Keratinocyte (primary cell): Measurements from ENCODE around the gene ROPN1. TPM values are rescaled to one million over a fixed set of nuclear protein-coding genes. Genes with fewer than 3 reads are reported as not detected.

Experiments
- DNase-seq: peaks from one replicate; pipeline ENCODE4 v3.0.0-alpha.2; 2011; ENCODE audit warnings: low read depth, missing footprints, low spot score
- FAIRE-seq: peaks from 2 replicates; lab custom pipeline; 2011; peaks lifted over from hg19 to GRCh38; lab: Jason Lieb, UNC
- H2AFZ ChIP-seq: 2 replicates; pipeline ENCODE4 v1.6.0; 2012; ENCODE audit warnings: low read length, control low read depth, inconsistent platforms; ENCODE audit not compliant: control insufficient read depth
- H3K27ac ChIP-seq: 2 replicates; pipeline ENCODE4 v1.5.1; 2011; ENCODE audit warnings: low read length; ENCODE audit not compliant: control insufficient read depth, insufficient read depth
- H3K27me3 ChIP-seq: 3 replicates; pipeline ENCODE4 v1.6.0; 2011; ENCODE audit warnings: low read length; ENCODE audit not compliant: control insufficient read depth, insufficient read depth; ENCODE audit errors: extremely low read depth
- H3K36me3 ChIP-seq, 2 experiments: 2 replicates in 1 of 2; 3 replicates in 1 of 2; pipeline ENCODE4 v1.5.1; 2011; ENCODE audit warnings: low read length in 2 of 2, mild to moderate bottlenecking in 1 of 2; ENCODE audit not compliant: control insufficient read depth in 2 of 2, insufficient read depth in 2 of 2; ENCODE audit errors: extremely low read depth in 1 of 2
- H3K4me1 ChIP-seq: 3 replicates; pipeline ENCODE4 v1.5.1; 2011; ENCODE audit warnings: low read length; ENCODE audit not compliant: control insufficient read depth, insufficient read depth; ENCODE audit errors: extremely low read depth
- H3K4me2 ChIP-seq: 3 replicates; pipeline ENCODE4 v1.6.0; 2011; ENCODE audit warnings: low read depth, low read length; ENCODE audit not compliant: control insufficient read depth, insufficient read depth; ENCODE audit errors: extremely low read depth
- H3K4me3 ChIP-seq, 3 experiments: fragments of 200-600 bp in 1 of 3; sonication (generic) in 1 of 3; 2 replicates in 2 of 3; 3 replicates in 1 of 3; pipeline ENCODE4 v1.5.1; 2011 to 2016; ENCODE audit warnings: low read length in 3 of 3, mild to moderate bottlenecking in 3 of 3, control low read depth in 2 of 3, inconsistent platforms in 1 of 3, low read depth in 1 of 3, mixed read lengths in 1 of 3, mixed run types in 1 of 3, moderate library complexity in 1 of 3; ENCODE audit not compliant: control insufficient read depth in 2 of 3, insufficient read depth in 2 of 3; ENCODE audit errors: extremely low read depth in 1 of 3
- H3K79me2 ChIP-seq: 2 replicates; pipeline ENCODE4 v1.6.0; 2012; ENCODE audit warnings: low read length; ENCODE audit not compliant: control insufficient read depth, insufficient read depth
- H3K9ac ChIP-seq: 3 replicates; pipeline ENCODE4 v1.6.0; 2011; ENCODE audit warnings: low read length; ENCODE audit not compliant: control insufficient read depth, insufficient read depth; ENCODE audit errors: extremely low read depth
- H3K9me1 ChIP-seq: 3 replicates; pipeline ENCODE4 v1.6.0; 2011; ENCODE audit warnings: low read length; ENCODE audit not compliant: control insufficient read depth, insufficient read depth; ENCODE audit errors: extremely low read depth
- H3K9me3 ChIP-seq: 2 replicates; pipeline ENCODE4 v1.5.1; 2012; ENCODE audit warnings: low read depth, low read length; ENCODE audit not compliant: control insufficient read depth
- H4K20me1 ChIP-seq: 3 replicates; pipeline ENCODE4 v1.6.0; 2011; ENCODE audit warnings: low read length; ENCODE audit not compliant: control insufficient read depth, insufficient read depth; ENCODE audit errors: extremely low read depth
- CTCF ChIP-seq, 3 experiments: IDR thresholded peaks in 1 of 3; conservative IDR thresholded peaks in 1 of 3; optimal IDR thresholded peaks in 1 of 3; 2 replicates in 2 of 3; 3 replicates in 1 of 3; pipeline versions ENCODE3 to v1.5.1; 2011; ENCODE audit warnings: low read length in 3 of 3, mild to moderate bottlenecking in 3 of 3, moderate library complexity in 2 of 3, control low read depth in 1 of 3, inconsistent platforms in 1 of 3; ENCODE audit not compliant: insufficient read depth in 2 of 3; ENCODE audit errors: extremely low read depth in 1 of 3
- EZH2 ChIP-seq: IDR thresholded peaks from one replicate; pipeline ENCODE4 v1.6.1; 2012; ENCODE audit warnings: inconsistent platforms, mild to moderate bottlenecking, low read length, moderate library complexity
- dilution Hi-C: fragments of 300-500 bp; cut with MboI; formaldehyde crosslinking; loops from one replicate; pipeline ENCODE4 v1.7.0; 2020; ENCODE audit warnings: low sequenced_read_pairs; ENCODE audit not compliant: extremely low pct_ligation_motif_present
- polyA plus RNA-seq, 5 experiments: library from polyadenylated mRNA; depleted of rRNA in 3 of 5; stranded (reverse) in 3 of 5; stranded (forward) in 1 of 5; unstranded in 1 of 5; fragments of >200 nt; gene quantifications; 1 replicate in 1 of 5; 2 replicates in 3 of 5; 3 replicates in 1 of 5; pipeline versions ENCODE4 v1.2.1 to v1.2.3, GENCODE V29; 2011 to 2012; ENCODE audit warnings: missing spikeins in 2 of 5, low read depth in 1 of 5, low replicate concordance in 1 of 5

The ROPN1 gene
- polyA plus RNA-seq, 1 donor (not counting 4 experiments of a cell fraction or from before 2014, with no cell fraction given) = 0.62 TPM

- H3K79me2 ChIP-seq = no peaks in the 10 kb centered on the region
- H3K9me3 ChIP-seq = no peaks in the 10 kb centered on the region
- no peak for FAIRE-seq
Observed at GRCh38 chr3:123926396-123926795, 65.5 kb downstream of the ROPN1 start.

DNA sequence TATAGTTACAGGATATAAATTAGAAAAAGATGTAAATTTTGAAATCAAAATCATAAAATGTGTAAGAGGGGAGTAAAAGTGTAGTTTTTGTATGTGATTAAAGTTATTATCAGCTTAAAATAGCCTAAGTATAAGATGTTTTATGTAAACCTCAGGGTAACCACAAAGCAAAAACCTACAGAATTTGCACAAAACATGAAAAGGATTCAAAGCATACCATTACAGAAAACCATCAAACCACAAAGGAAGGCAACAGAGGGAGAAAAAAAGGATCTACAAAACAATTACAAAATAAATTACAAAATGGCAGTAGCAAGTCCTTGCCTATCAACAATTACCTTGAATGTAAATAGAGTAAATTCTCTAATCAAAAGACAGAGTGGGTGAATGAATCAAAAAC is 71.1 kb downstream of the ROPN1 start:
- no peaks in the 10 kb centered on the region for H3K79me2 ChIP-seq
- no peak for TF ChIP-seq CTCF (optimal IDR thresholded peaks at IDR 0.05 in 1 of 3, IDR thresholded peaks at IDR 0.05 in 1 of 3, conservative IDR thresholded peaks at IDR 0.05 in 1 of 3; ENCODE audit: extremely low read depth in 1 of 3, insufficient read depth in 2 of 3, low read length in 3 of 3)
- TF ChIP-seq EZH2 = no peak
- H3K9ac ChIP-seq = no peak overlapping the region
- FAIRE-seq (no peak), DNase-seq (no peak)
- no peaks in the 10 kb centered on the region for H4K20me1 ChIP-seq
- H3K4me2 ChIP-seq = no peak overlapping the region
- H3K9me3 ChIP-seq = no peaks in the 10 kb centered on the region
- H3K9me1 ChIP-seq = no peaks in the 10 kb centered on the region
- H2AFZ ChIP-seq = no peak overlapping the region
- H3K4me1 ChIP-seq = no peaks in the 10 kb centered on the region
- no peak overlapping the region for H3K4me3 ChIP-seq
- dilution Hi-C loops = no loop called here
- H3K36me3 ChIP-seq = no peaks in the 10 kb centered on the region
- no peaks in the 10 kb centered on the region for H3K27me3 ChIP-seq
- H3K27ac ChIP-seq = no peak overlapping the region

More at GRCh38 chr3:123926396-123926795, 65.5 kb downstream of the ROPN1 start:
- TF ChIP-seq CTCF (optimal IDR thresholded peaks at IDR 0.05 in 1 of 3, IDR thresholded peaks at IDR 0.05 in 1 of 3, conservative IDR thresholded peaks at IDR 0.05 in 1 of 3; ENCODE audit: extremely low read depth in 1 of 3, insufficient read depth in 2 of 3, low read length in 3 of 3) (no peak), EZH2 (no peak)
- H4K20me1 ChIP-seq = no peaks in the 10 kb centered on the region
- H3K4me2 ChIP-seq = no peak overlapping the region
- no peak overlapping the region for H3K9ac ChIP-seq
- H3K4me3 ChIP-seq = no peak overlapping the region
- H3K36me3 ChIP-seq = peaks cover 0 to 4% of the 10 kb centered on the region in 2 experiments
- no peaks in the 10 kb centered on the region for H3K4me1 ChIP-seq
- H3K27me3 ChIP-seq = no peaks in the 10 kb centered on the region
- no peak overlapping the region for H2AFZ ChIP-seq
- H3K27ac ChIP-seq = no peak overlapping the region
- dilution Hi-C loops = no loop called here
- H3K9me1 ChIP-seq = no peaks in the 10 kb centered on the region
- no peak for DNase-seq
